HEK293 (cell line): ENCODE measurements around the gene INTS15.

Experiments
- CTCF ChIA-PET: fragments of 350-600 bp; formaldehyde crosslinking; extraction: SDS; loops from one replicate; lab custom pipeline; 2021; ENCODE audit warnings: antibody characterized with exemption; lab: Yijun Ruan, JAX
- POLR2A ChIA-PET: fragments of 300-600 bp; formaldehyde crosslinking; extraction: SDS; loops from one replicate; lab custom pipeline; 2020; ENCODE audit warnings: antibody characterized with exemption, inconsistent platforms; lab: Yijun Ruan, JAX
- H3K27ac ChIP-seq: fragments of 200-500 bp; sonication (Bioruptor generic); 2 replicates; pipeline ENCODE4 v1.5.1; 2014; ENCODE audit warnings: low read depth, low read length, control low read depth, inconsistent platforms; ENCODE audit errors: extremely low read depth
- H3K36me3 ChIP-seq, 2 experiments: fragments of 200-500 bp in 1 of 2; sonication (Bioruptor generic) in 1 of 2; 1 replicate in 1 of 2; 2 replicates in 1 of 2; pipeline ENCODE4 v1.5.1; 2014 to 2017; ENCODE audit warnings: inconsistent platforms in 2 of 2, low read length in 2 of 2; ENCODE audit not compliant: control insufficient read depth in 2 of 2, insufficient read depth in 1 of 2
- H3K4me1 ChIP-seq: fragments of 200-500 bp; sonication (Bioruptor generic); 2 replicates; pipeline ENCODE4 v1.5.1; 2014; ENCODE audit warnings: mild to moderate bottlenecking, low read length, inconsistent platforms; ENCODE audit not compliant: control insufficient read depth, insufficient read depth
- H3K4me3 ChIP-seq: 2 replicates; pipeline ENCODE4 v1.5.1; 2011; ENCODE audit warnings: low read depth, mild to moderate bottlenecking, control low read depth, low read length, moderate library complexity
- H3K9me3 ChIP-seq: fragments of 200-500 bp; sonication (Bioruptor generic); 2 replicates; pipeline ENCODE4 v1.5.1; 2014; ENCODE audit warnings: low read depth, low read length, inconsistent platforms; ENCODE audit not compliant: control insufficient read depth, insufficient read depth
- OSR2 ChIP-seq: fragments of 450-650 bp; formaldehyde crosslinking; IDR thresholded peaks from 2 replicates; pipeline ENCODE4 v1.5.1; 2016; ENCODE audit warnings: missing biosample characterization, missing genetic modification characterization
- SP7 ChIP-seq: fragments of 450-650 bp; formaldehyde crosslinking; IDR thresholded peaks from 2 replicates; pipeline ENCODE4 v1.5.1; 2016; ENCODE audit warnings: missing biosample characterization, missing genetic modification characterization
- ZFP41 ChIP-seq: fragments of 450-650 bp; formaldehyde crosslinking; IDR thresholded peaks from 2 replicates; pipeline ENCODE4 v1.5.1; 2016; ENCODE audit warnings: missing biosample characterization, missing genetic modification characterization, borderline replicate concordance
- ZNF140 ChIP-seq: fragments of 450-650 bp; formaldehyde crosslinking; IDR thresholded peaks from 2 replicates; pipeline ENCODE4 v1.5.1; 2016; ENCODE audit warnings: missing biosample characterization, missing genetic modification characterization
- ZNF473 ChIP-seq: fragments of 450-650 bp; formaldehyde crosslinking; IDR thresholded peaks from 2 replicates; pipeline ENCODE4 v1.5.1; 2017; ENCODE audit warnings: missing biosample characterization, missing genetic modification characterization
- ZNF48 ChIP-seq: fragments of 450-650 bp; formaldehyde crosslinking; IDR thresholded peaks from 2 replicates; pipeline ENCODE4 v1.5.1; 2016; ENCODE audit warnings: missing biosample characterization, missing genetic modification characterization
- ZNF529 ChIP-seq: fragments of 450-650 bp; formaldehyde crosslinking; IDR thresholded peaks from 2 replicates; pipeline ENCODE4 v1.5.1; 2017; ENCODE audit warnings: missing genetic modification characterization, missing biosample characterization; ENCODE audit not compliant: insufficient replicate concordance
- ZNF530 ChIP-seq: fragments of 450-650 bp; formaldehyde crosslinking; IDR thresholded peaks from 2 replicates; pipeline ENCODE4 v1.5.1; 2016; ENCODE audit warnings: low read depth, missing biosample characterization, missing genetic modification characterization
- ZNF624 ChIP-seq: fragments of 450-650 bp; formaldehyde crosslinking; IDR thresholded peaks from 2 replicates; pipeline ENCODE4 v1.5.1; 2017; ENCODE audit warnings: missing biosample characterization, missing genetic modification characterization
- ZSCAN30 ChIP-seq: fragments of 450-650 bp; IDR thresholded peaks from 2 replicates; pipeline ENCODE4 v1.5.1; 2018; ENCODE audit warnings: missing biosample characterization, mild to moderate bottlenecking, missing genetic modification characterization, moderate library complexity
- TF ChIP-seq, protein P1 (sequence below): fragments of 450-650 bp; formaldehyde crosslinking; IDR thresholded peaks from 2 replicates; pipeline ENCODE4 v1.5.1; 2016; ENCODE audit warnings: missing biosample characterization, missing genetic modification characterization
- TF ChIP-seq, protein P2 (sequence below): fragments of 450-650 bp; formaldehyde crosslinking; IDR thresholded peaks from 2 replicates; pipeline ENCODE4 v1.5.1; 2017; ENCODE audit warnings: missing biosample characterization, mild to moderate bottlenecking, missing genetic modification characterization, moderate library complexity
- TF ChIP-seq, protein P3 (sequence below): fragments of 450-650 bp; formaldehyde crosslinking; IDR thresholded peaks from 2 replicates; pipeline ENCODE4 v1.5.1; 2016; ENCODE audit warnings: missing biosample characterization, missing genetic modification characterization
- TF ChIP-seq, protein P4 (sequence below): sonication (generic); formaldehyde crosslinking; IDR thresholded peaks from 2 replicates; pipeline ENCODE4 v1.8.1; 2022; ENCODE audit warnings: mild to moderate bottlenecking, moderate library complexity, missing genetic modification reagents
- TF ChIP-seq, protein P5 (sequence below): fragments of 450-650 bp; formaldehyde crosslinking; IDR thresholded peaks from 2 replicates; pipeline ENCODE4 v1.5.1; 2016; ENCODE audit warnings: missing biosample characterization, missing genetic modification characterization
- TF ChIP-seq, protein P6 (sequence below): fragments of 450-650 bp; formaldehyde crosslinking; IDR thresholded peaks from 2 replicates; pipeline ENCODE4 v1.5.1; 2016; ENCODE audit warnings: missing biosample characterization, missing genetic modification characterization

Gene INTS15

DNA sequence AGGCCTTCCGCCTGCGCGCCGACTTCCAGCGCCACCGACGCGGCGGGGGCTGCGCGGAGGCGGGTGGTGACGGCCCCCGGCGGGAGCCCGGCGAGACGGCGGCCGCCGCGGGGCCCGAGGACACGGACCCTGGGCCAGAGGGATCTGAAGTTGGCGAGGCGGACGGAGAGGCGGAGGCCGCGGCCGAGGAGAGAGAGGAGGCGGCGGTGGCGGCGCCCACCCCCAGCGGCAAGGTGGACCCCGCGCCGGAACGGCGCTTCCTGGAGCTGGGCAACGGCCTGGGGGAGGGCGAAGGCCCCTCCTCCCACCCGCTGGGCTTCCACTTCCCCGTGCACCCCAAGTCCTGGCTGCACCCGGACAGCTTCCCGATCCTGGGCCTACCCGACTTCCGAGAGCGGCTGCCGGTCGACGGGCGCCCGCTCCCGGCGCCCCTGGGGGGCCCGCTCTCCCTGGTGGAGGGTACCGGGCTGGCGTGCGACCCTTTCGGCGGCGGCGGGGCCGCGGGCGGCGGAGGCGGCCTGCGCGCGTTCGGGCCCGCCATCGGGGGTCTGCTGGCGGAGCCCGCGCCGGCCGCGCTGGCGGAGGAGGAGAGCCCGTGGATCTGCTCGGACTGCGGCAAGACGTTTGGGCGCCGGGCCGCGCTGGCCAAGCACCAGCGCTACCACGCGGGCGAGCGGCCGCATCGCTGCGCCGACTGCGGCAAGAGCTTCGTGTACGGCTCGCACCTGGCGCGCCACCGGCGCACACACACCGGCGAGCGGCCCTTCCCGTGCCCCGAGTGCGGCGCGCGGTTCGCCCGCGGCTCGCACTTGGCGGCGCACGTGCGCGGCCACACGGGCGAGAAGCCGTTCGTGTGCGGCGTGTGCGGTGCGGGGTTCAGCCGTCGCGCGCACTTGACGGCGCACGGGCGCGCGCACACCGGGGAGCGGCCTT is 63.5 kb downstream of the INTS15 start:
- ChIA-PET POLR2A (no interaction called here), CTCF (no interaction called here)
- Histone ChIP-seq H3K9me3 (no peaks in the 10 kb centered on the region), H3K4me3 (no peak overlapping the region), H3K4me1 (no peaks in the 10 kb centered on the region), H3K27ac (no peak overlapping the region), H3K36me3 (peaks cover 6 to 61% of the 10 kb centered on the region in 2 experiments; a peak in 2 of 3 replicates)
- TF ChIP-seq ZNF473 (tag by site-specific recombination) (no peak), ZSCAN30 (no peak)
- TF ChIP-seq, protein P1, sequence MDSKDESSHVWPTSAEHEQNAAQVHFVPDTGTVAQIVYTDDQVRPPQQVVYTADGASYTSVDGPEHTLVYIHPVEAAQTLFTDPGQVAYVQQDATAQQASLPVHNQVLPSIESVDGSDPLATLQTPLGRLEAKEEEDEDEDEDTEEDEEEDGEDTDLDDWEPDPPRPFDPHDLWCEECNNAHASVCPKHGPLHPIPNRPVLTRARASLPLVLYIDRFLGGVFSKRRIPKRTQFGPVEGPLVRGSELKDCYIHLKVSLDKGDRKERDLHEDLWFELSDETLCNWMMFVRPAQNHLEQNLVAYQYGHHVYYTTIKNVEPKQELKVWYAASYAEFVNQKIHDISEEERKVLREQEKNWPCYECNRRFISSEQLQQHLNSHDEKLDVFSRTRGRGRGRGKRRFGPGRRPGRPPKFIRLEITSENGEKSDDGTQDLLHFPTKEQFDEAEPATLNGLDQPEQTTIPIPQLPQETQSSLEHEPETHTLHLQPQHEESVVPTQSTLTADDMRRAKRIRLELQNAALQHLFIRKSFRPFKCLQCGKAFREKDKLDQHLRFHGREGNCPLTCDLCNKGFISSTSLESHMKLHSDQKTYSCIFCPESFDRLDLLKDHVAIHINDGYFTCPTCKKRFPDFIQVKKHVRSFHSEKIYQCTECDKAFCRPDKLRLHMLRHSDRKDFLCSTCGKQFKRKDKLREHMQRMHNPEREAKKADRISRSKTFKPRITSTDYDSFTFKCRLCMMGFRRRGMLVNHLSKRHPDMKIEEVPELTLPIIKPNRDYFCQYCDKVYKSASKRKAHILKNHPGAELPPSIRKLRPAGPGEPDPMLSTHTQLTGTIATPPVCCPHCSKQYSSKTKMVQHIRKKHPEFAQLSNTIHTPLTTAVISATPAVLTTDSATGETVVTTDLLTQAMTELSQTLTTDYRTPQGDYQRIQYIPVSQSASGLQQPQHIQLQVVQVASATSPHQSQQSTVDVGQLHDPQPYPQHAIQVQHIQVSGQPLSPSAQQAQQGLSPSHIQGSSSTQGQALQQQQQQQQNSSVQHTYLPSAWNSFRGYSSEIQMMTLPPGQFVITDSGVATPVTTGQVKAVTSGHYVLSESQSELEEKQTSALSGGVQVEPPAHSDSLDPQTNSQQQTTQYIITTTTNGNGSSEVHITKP (tag by site-specific recombination): no peak
- TF ChIP-seq, protein P2, sequence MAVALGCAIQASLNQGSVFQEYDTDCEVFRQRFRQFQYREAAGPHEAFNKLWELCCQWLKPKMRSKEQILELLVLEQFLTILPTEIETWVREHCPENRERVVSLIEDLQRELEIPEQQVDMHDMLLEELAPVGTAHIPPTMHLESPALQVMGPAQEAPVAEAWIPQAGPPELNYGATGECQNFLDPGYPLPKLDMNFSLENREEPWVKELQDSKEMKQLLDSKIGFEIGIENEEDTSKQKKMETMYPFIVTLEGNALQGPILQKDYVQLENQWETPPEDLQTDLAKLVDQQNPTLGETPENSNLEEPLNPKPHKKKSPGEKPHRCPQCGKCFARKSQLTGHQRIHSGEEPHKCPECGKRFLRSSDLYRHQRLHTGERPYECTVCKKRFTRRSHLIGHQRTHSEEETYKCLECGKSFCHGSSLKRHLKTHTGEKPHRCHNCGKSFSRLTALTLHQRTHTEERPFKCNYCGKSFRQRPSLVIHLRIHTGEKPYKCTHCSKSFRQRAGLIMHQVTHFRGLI (tag by site-specific recombination): no peak

DNA sequence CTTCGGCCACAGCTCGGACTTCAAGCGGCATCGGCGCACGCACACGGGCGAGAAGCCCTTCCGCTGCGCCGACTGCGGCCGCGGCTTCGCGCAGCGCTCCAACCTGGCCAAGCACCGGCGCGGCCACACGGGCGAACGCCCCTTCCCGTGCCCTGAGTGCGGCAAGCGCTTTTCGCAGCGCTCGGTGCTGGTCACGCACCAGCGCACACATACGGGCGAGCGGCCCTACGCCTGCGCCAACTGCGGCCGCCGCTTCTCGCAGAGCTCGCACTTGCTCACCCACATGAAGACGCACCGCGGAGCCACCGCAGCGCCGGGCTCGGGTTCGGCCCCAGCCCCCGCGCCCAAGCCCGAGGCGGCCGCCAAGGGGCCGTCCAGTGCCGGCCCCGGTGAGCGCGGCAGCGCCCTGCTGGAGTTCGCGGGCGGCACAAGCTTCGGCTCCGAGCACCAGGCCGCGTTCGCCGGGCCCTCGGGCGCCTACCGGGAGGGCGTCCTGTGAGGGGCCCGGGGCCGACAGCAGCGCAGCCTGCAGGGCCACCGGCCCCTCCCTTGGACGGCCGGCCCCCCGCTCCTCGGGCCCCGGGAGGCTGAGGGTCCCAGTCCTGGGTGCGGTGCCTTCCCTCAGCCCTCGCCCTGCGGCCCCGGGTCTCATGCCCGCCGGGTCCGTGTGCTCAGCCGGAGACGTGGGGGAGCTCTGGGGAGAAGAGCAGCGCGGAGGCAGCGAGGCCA is 64.5 kb downstream of the INTS15 start:
- Histone ChIP-seq H3K36me3 (peaks cover 6 to 51% of the 10 kb centered on the region in 2 experiments; a peak in 2 of 3 replicates), H3K9me3 (no peaks in the 10 kb centered on the region), H3K27ac (no peak overlapping the region), H3K4me3 (no peak overlapping the region), H3K4me1 (no peaks in the 10 kb centered on the region)
- CTCF ChIA-PET: interaction anchor here (0.6 kb wide), 1 partner anchor 138 kb away, joined by 4 read pairs; no protein-coding TSS in a partner anchor
- POLR2A ChIA-PET: no interaction called here
- TF ChIP-seq ZNF529 (tag by site-specific recombination) (no peak), OSR2 (tag by site-specific recombination) (no peak), ZFP41 (no peak), ZNF624 (tag by site-specific recombination) (no peak), ZNF140 (tag by site-specific recombination) (no peak), ZNF530 (tag by site-specific recombination) (no peak), ZNF48 (no peak), SP7 (tag by site-specific recombination) (no peak)
- TF ChIP-seq, protein P3, sequence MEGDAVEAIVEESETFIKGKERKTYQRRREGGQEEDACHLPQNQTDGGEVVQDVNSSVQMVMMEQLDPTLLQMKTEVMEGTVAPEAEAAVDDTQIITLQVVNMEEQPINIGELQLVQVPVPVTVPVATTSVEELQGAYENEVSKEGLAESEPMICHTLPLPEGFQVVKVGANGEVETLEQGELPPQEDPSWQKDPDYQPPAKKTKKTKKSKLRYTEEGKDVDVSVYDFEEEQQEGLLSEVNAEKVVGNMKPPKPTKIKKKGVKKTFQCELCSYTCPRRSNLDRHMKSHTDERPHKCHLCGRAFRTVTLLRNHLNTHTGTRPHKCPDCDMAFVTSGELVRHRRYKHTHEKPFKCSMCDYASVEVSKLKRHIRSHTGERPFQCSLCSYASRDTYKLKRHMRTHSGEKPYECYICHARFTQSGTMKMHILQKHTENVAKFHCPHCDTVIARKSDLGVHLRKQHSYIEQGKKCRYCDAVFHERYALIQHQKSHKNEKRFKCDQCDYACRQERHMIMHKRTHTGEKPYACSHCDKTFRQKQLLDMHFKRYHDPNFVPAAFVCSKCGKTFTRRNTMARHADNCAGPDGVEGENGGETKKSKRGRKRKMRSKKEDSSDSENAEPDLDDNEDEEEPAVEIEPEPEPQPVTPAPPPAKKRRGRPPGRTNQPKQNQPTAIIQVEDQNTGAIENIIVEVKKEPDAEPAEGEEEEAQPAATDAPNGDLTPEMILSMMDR (tag by site-specific recombination): no peak
- TF ChIP-seq, protein P4, sequence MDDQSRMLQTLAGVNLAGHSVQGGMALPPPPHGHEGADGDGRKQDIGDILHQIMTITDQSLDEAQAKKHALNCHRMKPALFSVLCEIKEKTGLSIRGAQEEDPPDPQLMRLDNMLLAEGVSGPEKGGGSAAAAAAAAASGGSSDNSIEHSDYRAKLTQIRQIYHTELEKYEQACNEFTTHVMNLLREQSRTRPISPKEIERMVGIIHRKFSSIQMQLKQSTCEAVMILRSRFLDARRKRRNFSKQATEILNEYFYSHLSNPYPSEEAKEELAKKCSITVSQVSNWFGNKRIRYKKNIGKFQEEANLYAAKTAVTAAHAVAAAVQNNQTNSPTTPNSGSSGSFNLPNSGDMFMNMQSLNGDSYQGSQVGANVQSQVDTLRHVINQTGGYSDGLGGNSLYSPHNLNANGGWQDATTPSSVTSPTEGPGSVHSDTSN (CRISPR knock-in tag): no peak
- TF ChIP-seq, protein P5, sequence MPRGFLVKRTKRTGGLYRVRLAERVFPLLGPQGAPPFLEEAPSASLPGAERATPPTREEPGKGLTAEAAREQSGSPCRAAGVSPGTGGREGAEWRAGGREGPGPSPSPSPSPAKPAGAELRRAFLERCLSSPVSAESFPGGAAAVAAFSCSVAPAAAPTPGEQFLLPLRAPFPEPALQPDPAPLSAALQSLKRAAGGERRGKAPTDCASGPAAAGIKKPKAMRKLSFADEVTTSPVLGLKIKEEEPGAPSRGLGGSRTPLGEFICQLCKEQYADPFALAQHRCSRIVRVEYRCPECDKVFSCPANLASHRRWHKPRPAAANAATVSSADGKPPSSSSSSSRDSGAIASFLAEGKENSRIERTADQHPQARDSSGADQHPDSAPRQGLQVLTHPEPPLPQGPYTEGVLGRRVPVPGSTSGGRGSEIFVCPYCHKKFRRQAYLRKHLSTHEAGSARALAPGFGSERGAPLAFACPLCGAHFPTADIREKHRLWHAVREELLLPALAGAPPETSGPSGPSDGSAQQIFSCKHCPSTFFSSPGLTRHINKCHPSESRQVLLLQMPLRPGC: no peak
- TF ChIP-seq, protein P6, sequence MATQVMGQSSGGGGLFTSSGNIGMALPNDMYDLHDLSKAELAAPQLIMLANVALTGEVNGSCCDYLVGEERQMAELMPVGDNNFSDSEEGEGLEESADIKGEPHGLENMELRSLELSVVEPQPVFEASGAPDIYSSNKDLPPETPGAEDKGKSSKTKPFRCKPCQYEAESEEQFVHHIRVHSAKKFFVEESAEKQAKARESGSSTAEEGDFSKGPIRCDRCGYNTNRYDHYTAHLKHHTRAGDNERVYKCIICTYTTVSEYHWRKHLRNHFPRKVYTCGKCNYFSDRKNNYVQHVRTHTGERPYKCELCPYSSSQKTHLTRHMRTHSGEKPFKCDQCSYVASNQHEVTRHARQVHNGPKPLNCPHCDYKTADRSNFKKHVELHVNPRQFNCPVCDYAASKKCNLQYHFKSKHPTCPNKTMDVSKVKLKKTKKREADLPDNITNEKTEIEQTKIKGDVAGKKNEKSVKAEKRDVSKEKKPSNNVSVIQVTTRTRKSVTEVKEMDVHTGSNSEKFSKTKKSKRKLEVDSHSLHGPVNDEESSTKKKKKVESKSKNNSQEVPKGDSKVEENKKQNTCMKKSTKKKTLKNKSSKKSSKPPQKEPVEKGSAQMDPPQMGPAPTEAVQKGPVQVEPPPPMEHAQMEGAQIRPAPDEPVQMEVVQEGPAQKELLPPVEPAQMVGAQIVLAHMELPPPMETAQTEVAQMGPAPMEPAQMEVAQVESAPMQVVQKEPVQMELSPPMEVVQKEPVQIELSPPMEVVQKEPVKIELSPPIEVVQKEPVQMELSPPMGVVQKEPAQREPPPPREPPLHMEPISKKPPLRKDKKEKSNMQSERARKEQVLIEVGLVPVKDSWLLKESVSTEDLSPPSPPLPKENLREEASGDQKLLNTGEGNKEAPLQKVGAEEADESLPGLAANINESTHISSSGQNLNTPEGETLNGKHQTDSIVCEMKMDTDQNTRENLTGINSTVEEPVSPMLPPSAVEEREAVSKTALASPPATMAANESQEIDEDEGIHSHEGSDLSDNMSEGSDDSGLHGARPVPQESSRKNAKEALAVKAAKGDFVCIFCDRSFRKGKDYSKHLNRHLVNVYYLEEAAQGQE (tag by site-specific recombination): no peak
